ENCODE data around the gene JAM3. TPM values are rescaled to one million over a fixed set of nuclear protein-coding genes. Genes with fewer than 3 reads are reported as not detected.

The JAM3 gene
- 10 to 100 TPM; 50.8 to 61.4 (median 56.8) TPM for polyA plus RNA-seq (ENCODE audit: insufficient read length in 4 of 4)

DNA sequence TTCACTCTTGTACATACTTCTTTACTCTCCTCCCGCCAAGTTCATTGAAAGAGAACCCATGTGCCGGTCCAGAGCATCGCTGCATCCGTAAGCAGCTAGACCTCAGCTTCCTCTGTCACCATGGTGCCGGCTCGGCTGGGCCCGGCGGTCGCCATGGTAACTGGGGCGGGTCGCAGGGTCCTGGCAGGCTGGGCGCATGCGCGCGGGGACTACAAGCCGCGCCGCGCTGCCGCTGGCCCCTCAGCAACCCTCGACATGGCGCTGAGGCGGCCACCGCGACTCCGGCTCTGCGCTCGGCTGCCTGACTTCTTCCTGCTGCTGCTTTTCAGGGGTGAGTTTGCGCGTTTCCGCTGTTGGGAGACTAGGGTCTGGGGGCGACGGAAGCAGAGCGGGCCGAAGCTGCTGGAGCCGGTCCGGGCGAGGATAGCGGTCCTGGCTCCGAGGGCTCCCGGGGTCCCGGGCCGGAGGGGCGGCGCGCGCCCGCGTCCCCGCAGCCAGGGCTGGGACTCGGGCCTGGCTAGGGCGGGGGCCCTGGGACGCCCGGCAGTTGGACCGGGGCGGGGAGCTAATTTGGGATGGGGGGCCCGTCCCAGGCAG lies at the start of gene JAM3:
Gene JAM3, plus strand, starts transcription at position 244 of the 597 bp plus-strand sequence. Its CDS starts 12 bp downstream, at position 256.
- DNase-seq (ENCODE audit: low read depth in 4 of 4, low spot score in 3 of 4): peak; percentile 84 to 90 (median 85)

DNA sequence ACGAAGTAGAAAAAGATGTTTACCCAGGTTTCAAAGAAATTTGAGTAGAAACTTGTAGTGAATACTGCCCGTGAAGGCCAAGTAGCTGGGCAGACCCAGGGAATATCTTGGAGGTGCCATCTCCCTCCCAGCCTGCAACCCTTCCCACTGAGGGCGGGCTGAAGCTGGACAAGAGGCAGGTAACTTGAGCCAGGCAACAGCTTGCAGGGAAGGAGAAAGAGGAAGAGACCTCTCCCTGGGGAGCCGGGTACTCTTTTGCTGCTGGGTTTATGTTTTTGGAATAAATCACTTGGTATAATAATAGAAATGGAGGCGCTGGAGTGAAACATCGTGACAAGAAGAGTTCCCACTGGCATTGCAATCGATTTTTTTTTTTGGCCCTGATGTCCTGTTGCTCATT lies 49.4 kb upstream of the JAM3 start:
- no peak for DNase-seq (ENCODE audit: low read depth in 4 of 4, low spot score in 3 of 4)

GRCh38 chr11:134020598-134020997 lies 48.3 kb upstream of the JAM3 start:
- DNase-seq (ENCODE audit: low read depth in 4 of 4, low spot score in 3 of 4): no peak

DNA sequence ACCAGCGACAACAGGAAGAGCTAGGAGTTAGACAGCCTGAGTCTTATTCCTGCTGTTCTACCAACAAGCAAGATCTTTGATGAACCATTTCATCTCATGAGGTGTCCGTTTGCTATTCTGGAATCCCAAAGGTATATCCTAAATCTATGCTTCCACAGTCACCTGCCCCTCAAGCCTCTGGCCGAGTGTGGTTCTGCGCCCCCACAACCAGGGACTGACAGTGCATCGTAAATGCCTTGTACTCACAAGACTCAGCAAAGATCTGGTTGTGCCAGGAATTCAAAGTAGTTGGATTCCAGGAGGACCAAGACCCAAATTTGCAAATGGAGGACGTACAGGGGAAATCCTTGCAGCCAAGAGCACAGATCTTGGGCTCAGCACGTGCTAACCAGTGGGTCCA lies 47.5 kb upstream of the JAM3 start:
- no peak for DNase-seq (ENCODE audit: low read depth in 4 of 4, low spot score in 3 of 4)

- no peak for DNase-seq (ENCODE audit: low read depth in 4 of 4, low spot score in 3 of 4)
These were observed 46.1 kb upstream of the JAM3 start for GRCh38 chr11:134022748-134023147.

DNA sequence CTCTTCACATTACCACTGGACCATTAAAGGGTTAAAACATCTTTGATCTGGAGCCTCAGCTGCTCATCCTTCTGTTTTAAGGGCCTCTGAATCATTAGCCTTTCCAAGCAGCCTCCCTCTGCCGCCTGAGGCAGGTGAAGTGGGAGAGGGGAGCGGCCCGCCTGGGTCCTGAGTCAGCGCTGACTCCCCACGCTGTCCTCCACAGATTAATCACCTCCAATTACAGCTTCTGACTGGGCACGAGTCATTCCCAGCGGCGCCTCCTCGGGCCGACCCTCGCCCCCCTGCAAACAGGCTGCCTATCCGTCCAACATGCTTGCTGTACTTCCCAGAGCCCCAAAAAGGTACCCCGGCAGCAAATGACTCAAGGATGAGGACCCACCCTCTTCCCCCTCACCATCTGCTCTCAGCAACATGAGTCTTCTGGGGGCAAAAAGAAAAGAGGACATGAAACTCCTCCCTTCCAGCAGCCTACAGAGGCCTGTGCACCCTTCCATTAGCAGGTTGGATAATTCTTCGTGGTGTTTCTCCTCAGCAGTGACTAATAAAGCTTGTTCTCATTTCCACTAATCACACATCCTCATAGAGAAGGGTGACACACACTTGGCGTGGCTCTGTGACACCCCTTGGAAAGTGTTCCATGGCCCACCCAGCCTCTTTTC lies 44.3 kb upstream of the JAM3 start:
- no peak for DNase-seq (ENCODE audit: low read depth in 4 of 4, low spot score in 3 of 4)

DNA sequence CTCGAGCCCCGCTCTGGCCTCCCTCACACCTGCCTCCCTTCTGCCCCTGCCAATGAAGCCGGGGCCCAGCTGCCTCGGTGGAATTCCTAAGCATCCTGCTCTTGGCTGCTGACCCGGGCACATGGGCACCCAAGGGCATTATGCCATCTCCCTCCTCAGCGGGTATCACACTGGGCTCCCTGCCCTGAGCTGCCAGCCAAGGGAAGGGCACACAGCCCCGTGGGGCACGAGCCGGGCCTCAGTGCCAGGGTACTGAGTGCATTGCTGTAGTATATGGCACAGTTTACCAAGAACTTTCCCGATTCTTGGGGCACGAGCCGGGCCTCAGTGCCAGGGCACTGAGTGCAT lies 43.8 kb upstream of the JAM3 start:
- no peak for DNase-seq (ENCODE audit: low read depth in 4 of 4, low spot score in 3 of 4)

DNA sequence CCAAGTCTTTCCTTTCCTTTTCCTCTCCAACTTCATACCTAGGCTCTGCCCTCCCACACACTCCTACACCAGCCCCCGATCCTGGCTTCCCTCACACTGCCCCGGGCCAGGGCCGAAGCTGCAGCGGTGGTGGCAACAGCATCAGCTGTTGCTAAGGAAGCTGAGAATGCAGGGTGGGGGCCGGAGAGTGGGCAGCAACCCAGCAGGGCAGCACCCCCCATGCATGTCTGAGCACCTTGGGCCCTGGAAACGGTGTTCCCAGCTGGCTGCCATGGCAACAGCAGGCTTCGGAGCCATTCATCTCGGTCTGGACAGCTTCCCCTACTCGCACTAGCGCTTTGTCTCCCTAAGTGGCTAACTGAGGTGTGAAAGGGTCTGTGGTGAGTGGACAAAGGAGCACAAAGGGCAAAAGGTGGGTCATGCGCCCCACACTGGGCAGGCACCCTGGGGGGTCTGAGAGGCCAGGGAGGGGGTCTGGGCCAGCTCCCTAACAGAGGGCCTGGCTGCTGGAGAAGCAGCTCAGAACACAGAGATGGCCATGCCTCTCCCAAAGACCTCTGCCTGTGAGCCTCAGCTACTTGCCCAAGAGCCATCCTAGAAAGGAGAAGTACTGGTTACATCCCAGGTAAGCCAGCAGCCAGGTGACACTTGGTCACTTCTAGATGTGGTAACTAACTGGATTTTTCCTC lies 42.1 kb upstream of the JAM3 start:
- no peak for DNase-seq (ENCODE audit: low read depth in 4 of 4, low spot score in 3 of 4)

- no peak for DNase-seq (ENCODE audit: low read depth in 4 of 4, low spot score in 3 of 4)
These were observed 41.2 kb upstream of the JAM3 start for GRCh38 chr11:134027671-134028070.

DNA sequence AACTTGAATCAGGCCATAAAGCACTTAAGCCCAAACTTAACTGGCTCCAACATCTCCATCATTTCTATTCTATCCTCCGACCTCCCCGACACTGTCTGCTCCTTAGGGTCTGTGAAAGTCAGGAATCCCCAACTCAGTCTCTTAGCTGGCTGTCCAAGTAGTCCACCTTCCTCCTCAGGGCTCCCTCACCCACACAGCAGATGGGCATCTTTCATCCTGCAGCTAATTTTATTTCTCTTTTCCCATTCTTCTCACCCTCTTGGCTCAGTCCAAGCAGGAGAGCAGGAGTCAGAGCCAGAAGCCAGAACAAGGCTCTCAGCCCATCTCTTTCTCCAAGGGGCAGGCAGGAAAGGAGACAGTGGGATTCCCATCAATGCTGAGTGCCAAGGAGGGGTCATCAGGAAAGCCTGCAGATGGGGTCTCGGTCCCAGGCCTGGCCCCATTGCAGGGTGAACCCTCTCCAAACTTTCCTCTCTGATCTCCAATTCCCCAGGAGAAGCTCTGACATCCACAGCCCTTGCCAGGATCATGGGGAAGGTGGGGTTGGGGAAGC lies 40.4 kb upstream of the JAM3 start:
- DNase-seq (ENCODE audit: low read depth in 4 of 4, low spot score in 3 of 4): no peak

GRCh38 chr11:134030853-134031252 lies 38.0 kb upstream of the JAM3 start:
- no peak for DNase-seq (ENCODE audit: low read depth in 4 of 4, low spot score in 3 of 4)

GRCh38 chr11:134032043-134032442 lies 36.8 kb upstream of the JAM3 start:
- no peak for DNase-seq (ENCODE audit: low read depth in 4 of 4, low spot score in 3 of 4)

DNA sequence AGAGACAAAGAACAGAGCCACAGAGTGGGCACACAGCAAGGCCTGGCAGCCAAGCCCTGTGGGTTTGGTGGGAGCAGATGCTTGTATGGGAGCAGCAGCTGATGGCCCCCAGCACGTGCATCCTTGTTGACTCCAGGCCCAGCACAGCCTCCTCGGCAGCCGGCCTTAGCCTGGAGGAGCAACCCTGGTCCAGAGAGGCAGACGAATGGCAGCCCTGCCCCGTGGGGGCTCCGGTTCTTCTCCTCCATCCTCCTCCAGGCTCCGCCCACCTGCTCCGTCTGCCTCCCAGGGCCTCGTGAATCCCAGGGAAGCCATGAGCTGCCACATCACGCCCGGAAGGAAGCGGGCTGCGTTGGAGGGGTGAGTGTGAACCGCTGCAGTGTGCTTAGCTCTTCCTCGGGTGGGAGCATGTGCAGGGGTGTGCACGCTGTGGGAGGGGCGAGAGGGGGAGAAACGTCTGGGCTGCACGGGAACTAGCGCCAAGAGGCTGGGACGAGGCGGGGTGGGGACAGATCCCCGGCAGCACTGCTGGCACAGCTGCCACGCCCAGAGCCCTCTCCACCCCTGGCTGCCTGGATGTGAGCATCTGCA lies 36.3 kb upstream of the JAM3 start:
- DNase-seq (ENCODE audit: low read depth in 4 of 4, low spot score in 3 of 4): no peak

GRCh38 chr11:134033276-134033675 lies 35.6 kb upstream of the JAM3 start:
- DNase-seq (ENCODE audit: low read depth in 4 of 4, low spot score in 3 of 4): no peak

DNA sequence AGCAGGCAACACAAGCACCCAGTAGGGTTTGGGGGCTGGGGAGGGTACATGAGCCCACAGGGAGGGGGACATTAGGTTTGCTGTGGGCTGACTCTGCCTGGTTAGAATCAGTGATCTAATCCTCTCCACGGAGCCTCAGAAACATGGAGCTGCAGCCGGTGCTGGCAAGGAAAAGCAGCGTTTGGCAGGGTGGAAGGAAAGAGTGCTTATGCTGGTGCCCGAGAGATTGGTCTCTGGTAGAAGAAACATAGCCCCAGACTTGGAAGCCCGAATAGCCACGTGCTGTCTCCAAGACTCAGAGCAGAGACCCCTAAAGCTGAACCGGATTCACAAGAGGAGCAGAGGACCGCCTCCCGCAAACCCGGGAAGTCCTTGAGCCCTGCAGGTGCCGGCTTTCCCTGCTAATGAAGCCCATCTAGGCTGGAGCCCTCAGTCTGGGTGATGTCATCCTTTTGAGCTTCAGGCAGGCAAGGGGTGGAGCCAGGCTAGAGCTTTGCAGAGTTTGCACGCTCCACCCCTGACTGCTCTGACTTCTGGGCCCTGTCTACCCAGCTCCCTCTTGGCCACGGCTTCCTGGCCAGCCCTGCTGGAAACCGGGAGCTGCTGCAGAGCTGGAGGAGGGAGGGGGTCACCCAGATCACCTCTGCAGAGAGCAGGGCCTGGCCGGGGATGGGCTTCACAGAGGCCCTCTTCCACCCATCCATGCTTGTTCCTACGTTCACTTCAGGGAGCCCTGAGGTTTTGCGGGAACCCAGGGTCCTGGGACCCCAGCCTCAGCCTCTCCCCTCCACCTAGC lies 35.0 kb upstream of the JAM3 start:
- DNase-seq (ENCODE audit: low read depth in 4 of 4, low spot score in 3 of 4): peak in 3 of 4 donors; percentile 73 to 81 (median 78)

- DNase-seq (ENCODE audit: low read depth in 4 of 4, low spot score in 3 of 4): no peak
These were observed 34.1 kb upstream of the JAM3 start for GRCh38 chr11:134034496-134035381.

DNA sequence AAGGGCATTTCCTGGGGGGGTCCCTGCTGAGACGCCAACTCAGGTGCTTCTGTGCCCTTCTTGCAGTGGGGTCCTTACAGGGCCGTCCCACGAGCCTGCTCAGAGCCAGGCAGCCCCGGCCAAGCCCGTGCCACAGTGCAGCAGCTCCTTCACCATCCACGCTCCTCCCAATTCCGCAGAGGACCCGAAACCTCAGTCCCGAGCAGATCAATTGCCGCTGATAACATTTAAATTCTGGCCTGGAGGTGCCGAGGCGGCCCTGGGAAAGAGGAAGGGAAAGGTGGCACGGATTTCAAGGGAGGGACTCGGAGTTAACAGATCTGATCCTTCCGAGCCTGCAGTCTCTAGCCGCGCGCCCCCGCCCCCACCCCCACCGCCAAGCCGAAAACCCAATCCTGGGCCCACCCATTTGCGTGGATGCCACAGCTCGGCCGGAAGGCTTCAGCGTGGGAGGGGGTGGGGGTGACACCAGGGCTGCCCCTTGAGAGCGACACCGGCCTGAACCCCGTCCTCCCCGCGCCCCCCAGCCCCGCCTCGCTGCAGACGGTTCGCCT lies 32.3 kb upstream of the JAM3 start:
- no peak for DNase-seq (ENCODE audit: low read depth in 4 of 4, low spot score in 3 of 4)

GRCh38 chr11:134037046-134037908 lies 31.6 kb upstream of the JAM3 start:
- DNase-seq (ENCODE audit: low read depth in 4 of 4, low spot score in 3 of 4): peak in 1 of 4 donors; percentile 55

Data from right renal pelvis (tissue), 4 donors.